ENCODE results near the gene RUFY1.

- TF ChIP-seq POLR2AphosphoS5 (IDR thresholded peaks at IDR 0.05) (no peak), EP300 (IDR thresholded peaks at IDR 0.05; ENCODE audit: low read depth) (no peak), CTCF (IDR thresholded peaks at IDR 0.05) (no peak)
These were observed 70.5 kb downstream of the RUFY1 start for GRCh38 chr5:179620703-179621350.

All from transverse colon (tissue), 4 donors.